Psoas muscle (tissue), 8 donors: ENCODE results near the gene RPTOR. TPM values are rescaled to one million over a fixed set of nuclear protein-coding genes. Genes with fewer than 3 reads are reported as not detected.

Experiments
- ATAC-seq, 4 donors: fragments of 200-7000 bp; cut with Tn5 transposase; one replicate each; pipeline ENCODE4 v1.9.1; 2020; ENCODE audit warnings: moderate library complexity in 3 of 4, mild to moderate bottlenecking in 2 of 4
- DNase-seq, 2 donors: peaks; one replicate each; pipeline ENCODE4 v3.0.0-alpha.2; 2020
- H3K27ac ChIP-seq: fragments of 200-600 bp; one replicate; pipeline ENCODE4 v1.8.0; 2022
- H3K27me3 ChIP-seq, 3 donors: fragments of 200-600 bp in 1 of 3; one replicate each; pipeline versions ENCODE4 v1.6.1 to v1.8.0; 2013 to 2022; ENCODE audit warnings: low read length in 2 of 3, mild to moderate bottlenecking in 2 of 3, moderate library complexity in 1 of 3; ENCODE audit not compliant: insufficient read depth in 3 of 3
- H3K36me3 ChIP-seq, 2 donors: fragments of 200-600 bp in 1 of 2; one replicate each; pipeline versions ENCODE4 v1.6.1 to v1.8.0; 2013 to 2022; ENCODE audit warnings: low read depth in 1 of 2, mild to moderate bottlenecking in 1 of 2, moderate library complexity in 1 of 2; ENCODE audit not compliant: insufficient read depth in 1 of 2
- H3K4me1 ChIP-seq: fragments of 200-600 bp; one replicate; pipeline ENCODE4 v1.8.0; 2022
- H3K4me3 ChIP-seq: fragments of 200-600 bp; one replicate; pipeline ENCODE4 v1.8.0; 2022; ENCODE audit warnings: mild to moderate bottlenecking
- H3K9me3 ChIP-seq: fragments of 200-600 bp; one replicate; pipeline ENCODE4 v1.8.0; 2022
- CTCF ChIP-seq: fragments of 200-600 bp; IDR thresholded peaks from one replicate; pipeline ENCODE4 v1.8.0; 2022; ENCODE audit warnings: antibody characterized with exemption
- WGBS, 3 donors: extraction: QIAGEN DNeasy Blood & Tissue Kit; methylation state at CpG; one replicate each; pipeline versions ENCODE4 v1.1.6 to v1.1.7; 2013; 5-methylcytosine and 5-hydroxymethylcytosine counted together
- intact Hi-C, 2 donors: fragments of 100-400 bp; cut with DNase I; formaldehyde crosslinking; loops; one replicate each; pipeline versions ENCODE4 v1.11.0 to v1.14.2; 2022
- polyA plus RNA-seq, 3 donors: library from polyadenylated mRNA; stranded (reverse); fragments of 200-250 nt; gene quantifications; one replicate each; pipeline ENCODE4 v1.2.3, GENCODE V29; 2013
- total RNA-seq, 4 donors: library from RNA; stranded (reverse); fragmentation: NEBNext Ultra II Directional in 2 of 4; extraction: Animal tissue kit (Norgen Biotek cat#: 25700) in 2 of 4; gene quantifications; one replicate each; pipeline versions ENCODE4 v1.2.1 to v1.2.4, GENCODE V29; 2021 to 2023
- donor health status: healthy with polysubstance abuse.
- donor health status: DM: no; HTN: no; CAD: no; lungs with moderate emphysema.
- donor health status: Bipolar disorder and iron deficiency.
- donor health status: healthy.
- donor health status: DM: yes; HTN: yes; CAD: no.
- donor health status: DM: no; HTN: no; CAD: no.
- donor health status: DM: no; HTN: no; CAD: no.
- donor health status: DM: yes; HTN: yes; CAD: no.

RPTOR gene
- total and polyA plus RNA-seq, 7 donors, result 13.6 to 82.2 (median 32.5) TPM

GRCh38 chr17:80996422-80997305 lies 452.0 kb downstream of the RPTOR start:
- Histone ChIP-seq H3K27me3 (no peaks in the 10 kb centered on the region), H3K27ac (no peak overlapping the region), H3K4me1 (peaks cover 25% of the 10 kb centered on the region), H3K4me3 (no peak overlapping the region), H3K9me3 (no peaks in the 10 kb centered on the region), H3K36me3 (peaks cover 0 to 54% of the 10 kb centered on the region in 2 donors)
- TF ChIP-seq CTCF, result no peak
- no peak for ATAC-seq
- 91 to 94% (median 94%) methylated on average over 25 of the region's 25 CpGs for WGBS, 3 donors
- DNase-seq, result no peak
- intact Hi-C loops, result no loop called here

GRCh38 chr17:80997424-80998117 lies 452.9 kb downstream of the RPTOR start:
- H3K36me3 ChIP-seq, result peaks cover 0 to 54% of the 10 kb centered on the region in 2 donors
- intact Hi-C loops, result no loop called here
- H3K9me3 ChIP-seq, result no peaks in the 10 kb centered on the region
- ATAC-seq (no peak), DNase-seq (no peak)
- no peak overlapping the region for H3K4me3 ChIP-seq
- WGBS, 3 donors, result 86 to 89% (median 88%) methylated on average over 30 to 32 of the region's 32 CpGs
- peaks cover 0 to 7% (median 0%) of the 10 kb centered on the region in 3 donors for H3K27me3 ChIP-seq
- TF ChIP-seq CTCF, result no peak
- H3K27ac ChIP-seq, result no peak overlapping the region
- H3K4me1 ChIP-seq, result peaks cover 31% of the 10 kb centered on the region

GRCh38 chr17:80998118-80998747 lies 453.6 kb downstream of the RPTOR start:
- Histone ChIP-seq H3K4me3 (no peak overlapping the region), H3K27ac (no peak overlapping the region), H3K36me3 (peaks cover 0 to 54% of the 10 kb centered on the region in 2 donors), H3K27me3 (peaks cover 0 to 13% (median 0%) of the 10 kb centered on the region in 3 donors), H3K9me3 (no peaks in the 10 kb centered on the region), H3K4me1 (peaks cover 26% of the 10 kb centered on the region)
- ATAC-seq, result no peak
- TF ChIP-seq CTCF, result no peak
- DNase-seq, result no peak
- WGBS, 3 donors, result 95% methylated on average over 19 of the region's 19 CpGs
- intact Hi-C loops, result no loop called here

- Histone ChIP-seq H3K27me3 (peaks cover 0 to 20% (median 4%) of the 10 kb centered on the region in 3 donors), H3K4me1 (peaks cover 26% of the 10 kb centered on the region), H3K9me3 (no peaks in the 10 kb centered on the region), H3K4me3 (no peak overlapping the region), H3K27ac (no peak overlapping the region), H3K36me3 (peaks cover 0 to 54% of the 10 kb centered on the region in 2 donors)
- WGBS, 3 donors, result 87 to 90% (median 88%) methylated on average over 34 to 39 of the region's 39 CpGs
- no peak for DNase-seq
- no peak for TF ChIP-seq CTCF
- ATAC-seq, result no peak
- intact Hi-C loops, result no loop called here
Measured at GRCh38 chr17:80998748-80999535, 454.3 kb downstream of the RPTOR start.
